Uterus (tissue), 2 donors: Measurements from ENCODE around the gene MED26.
A peak's percentile ranks its signal among the peaks of the same experiment; 100 is the strongest.

Experiments
- POLR2A ChIP-seq, 2 donors: fragments of 450-650 bp; IDR thresholded peaks; one replicate each; pipeline ENCODE4 v1.6.1; 2016; ENCODE audit warnings: antibody characterized with exemption in 2 of 2, mild to moderate bottlenecking in 1 of 2, moderate library complexity in 1 of 2
- TF ChIP-seq, protein P1 (sequence below), 4 experiments: fragments of 200-600 bp in 2 of 4; fragments of 450-650 bp in 2 of 4; sonication (generic) in 2 of 4; IDR thresholded peaks; one replicate each; pipeline ENCODE4 v1.5.1; 2016 to 2019; ENCODE audit warnings: antibody characterized with exemption in 4 of 4, mild to moderate bottlenecking in 2 of 4, moderate library complexity in 1 of 4

- TF ChIP-seq, protein P1, sequence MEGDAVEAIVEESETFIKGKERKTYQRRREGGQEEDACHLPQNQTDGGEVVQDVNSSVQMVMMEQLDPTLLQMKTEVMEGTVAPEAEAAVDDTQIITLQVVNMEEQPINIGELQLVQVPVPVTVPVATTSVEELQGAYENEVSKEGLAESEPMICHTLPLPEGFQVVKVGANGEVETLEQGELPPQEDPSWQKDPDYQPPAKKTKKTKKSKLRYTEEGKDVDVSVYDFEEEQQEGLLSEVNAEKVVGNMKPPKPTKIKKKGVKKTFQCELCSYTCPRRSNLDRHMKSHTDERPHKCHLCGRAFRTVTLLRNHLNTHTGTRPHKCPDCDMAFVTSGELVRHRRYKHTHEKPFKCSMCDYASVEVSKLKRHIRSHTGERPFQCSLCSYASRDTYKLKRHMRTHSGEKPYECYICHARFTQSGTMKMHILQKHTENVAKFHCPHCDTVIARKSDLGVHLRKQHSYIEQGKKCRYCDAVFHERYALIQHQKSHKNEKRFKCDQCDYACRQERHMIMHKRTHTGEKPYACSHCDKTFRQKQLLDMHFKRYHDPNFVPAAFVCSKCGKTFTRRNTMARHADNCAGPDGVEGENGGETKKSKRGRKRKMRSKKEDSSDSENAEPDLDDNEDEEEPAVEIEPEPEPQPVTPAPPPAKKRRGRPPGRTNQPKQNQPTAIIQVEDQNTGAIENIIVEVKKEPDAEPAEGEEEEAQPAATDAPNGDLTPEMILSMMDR (IDR thresholded peaks at IDR 0.05) = peak in 1 of 4 experiments; percentile 24
- TF ChIP-seq POLR2A (IDR thresholded peaks at IDR 0.05) = no peak
Observed at GRCh38 chr19:16627928-16628182, 149 bp downstream of the MED26 start.
